Left colon (tissue), 2 donors: ENCODE measurements around the gene CCDC28B. TPM values are rescaled to one million over a fixed set of nuclear protein-coding genes. Genes with fewer than 3 reads are reported as not detected.
A peak's percentile ranks its signal among the peaks of the same experiment; 100 is the strongest.

Experiments used
- ATAC-seq: fragments of 200-7000 bp; cut with Tn5 transposase; one replicate; pipeline ENCODE4 v1.9.1; 2020; ENCODE audit warnings: mild to moderate bottlenecking, moderate library complexity
- DNase-seq, 2 donors: peaks; one replicate each; pipeline ENCODE4 v3.0.0-alpha.2; 2020
- intact Hi-C, 2 donors: fragments of 100-400 bp; cut with DNase I in 1 of 2; cut with micrococcal nuclease in 1 of 2; formaldehyde crosslinking; loops; one replicate each; pipeline versions ENCODE4 v1.11.2 to v1.14.0; 2022; cut with DNase I, micrococcal nuclease
- total RNA-seq, 2 donors: library from RNA; stranded (reverse); fragmentation: NEBNext Ultra II Directional; extraction: Animal tissue kit (Norgen Biotek cat#: 25700); gene quantifications; one replicate each; pipeline ENCODE4 v1.2.1, GENCODE V29; 2021
- donor health status: DM: no; HTN: no; CAD: no.
- donor health status: DM: yes; HTN: yes; CAD: no.

The CCDC28B gene
- total RNA-seq, 2 donors from 2014 or later: 1.3 to 2.3 TPM

- ATAC-seq: no peak
- DNase-seq: no peak
- intact Hi-C loops: no loop called here
These were observed 12.5 kb upstream of the CCDC28B start for GRCh38 chr1:32187850-32188249.

DNA sequence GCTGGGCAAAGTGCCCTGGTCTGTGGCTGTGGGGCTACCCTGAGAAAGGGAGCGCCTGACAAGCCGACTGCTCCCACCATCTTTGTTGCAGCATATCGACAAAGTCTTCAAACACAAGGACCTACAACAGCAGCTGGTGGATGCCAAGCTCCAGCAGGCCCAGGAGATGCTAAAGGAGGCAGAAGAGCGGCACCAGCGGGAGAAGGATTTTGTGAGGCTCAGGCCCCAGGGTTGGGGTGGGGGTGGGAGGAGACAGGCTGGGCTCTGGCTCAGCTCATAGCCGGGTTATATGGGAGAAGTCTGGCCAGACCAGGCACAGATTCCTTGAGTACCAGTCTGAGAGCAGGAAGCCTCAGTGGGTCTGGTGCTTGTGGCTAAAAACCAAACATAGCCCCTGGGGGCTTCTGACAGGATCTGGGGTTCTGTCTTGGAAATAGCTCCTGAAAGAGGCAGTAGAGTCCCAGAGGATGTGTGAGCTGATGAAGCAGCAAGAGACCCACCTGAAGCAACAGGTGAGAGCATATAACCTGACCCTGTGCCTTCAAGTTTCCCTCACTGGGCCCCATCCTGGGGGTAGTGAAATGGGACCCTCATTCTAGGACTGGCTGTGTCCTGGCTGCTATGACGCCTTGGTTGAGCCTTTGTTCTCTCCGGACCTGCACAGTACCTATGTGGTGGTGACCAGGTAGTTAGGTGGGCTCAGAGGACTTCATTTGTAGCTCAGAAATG, 8.0 kb upstream of the CCDC28B start:
- DNase-seq (no peak), ATAC-seq (no peak)
- intact Hi-C loops: no loop called here

DNA sequence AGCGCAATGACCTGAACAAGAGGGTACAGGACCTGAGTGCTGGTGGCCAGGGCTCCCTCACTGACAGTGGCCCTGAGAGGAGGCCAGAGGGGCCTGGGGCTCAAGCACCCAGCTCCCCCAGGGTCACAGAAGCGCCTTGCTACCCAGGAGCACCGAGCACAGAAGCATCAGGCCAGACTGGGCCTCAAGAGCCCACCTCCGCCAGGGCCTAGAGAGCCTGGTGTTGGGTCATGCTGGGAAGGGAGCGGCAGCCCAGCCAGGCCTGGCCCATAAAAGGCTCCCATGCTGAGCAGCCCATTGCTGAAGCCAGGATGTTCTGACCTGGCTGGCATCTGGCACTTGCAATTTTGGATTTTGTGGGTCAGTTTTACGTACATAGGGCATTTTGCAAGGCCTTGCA, 5.4 kb upstream of the CCDC28B start:
- no peak for ATAC-seq
- intact Hi-C loops: no loop called here
- DNase-seq: no peak

- DNase-seq (no peak), ATAC-seq (no peak)
- intact Hi-C loops: no loop called here
These were observed 4.9 kb upstream of the CCDC28B start for GRCh38 chr1:32195531-32195930.

DNA sequence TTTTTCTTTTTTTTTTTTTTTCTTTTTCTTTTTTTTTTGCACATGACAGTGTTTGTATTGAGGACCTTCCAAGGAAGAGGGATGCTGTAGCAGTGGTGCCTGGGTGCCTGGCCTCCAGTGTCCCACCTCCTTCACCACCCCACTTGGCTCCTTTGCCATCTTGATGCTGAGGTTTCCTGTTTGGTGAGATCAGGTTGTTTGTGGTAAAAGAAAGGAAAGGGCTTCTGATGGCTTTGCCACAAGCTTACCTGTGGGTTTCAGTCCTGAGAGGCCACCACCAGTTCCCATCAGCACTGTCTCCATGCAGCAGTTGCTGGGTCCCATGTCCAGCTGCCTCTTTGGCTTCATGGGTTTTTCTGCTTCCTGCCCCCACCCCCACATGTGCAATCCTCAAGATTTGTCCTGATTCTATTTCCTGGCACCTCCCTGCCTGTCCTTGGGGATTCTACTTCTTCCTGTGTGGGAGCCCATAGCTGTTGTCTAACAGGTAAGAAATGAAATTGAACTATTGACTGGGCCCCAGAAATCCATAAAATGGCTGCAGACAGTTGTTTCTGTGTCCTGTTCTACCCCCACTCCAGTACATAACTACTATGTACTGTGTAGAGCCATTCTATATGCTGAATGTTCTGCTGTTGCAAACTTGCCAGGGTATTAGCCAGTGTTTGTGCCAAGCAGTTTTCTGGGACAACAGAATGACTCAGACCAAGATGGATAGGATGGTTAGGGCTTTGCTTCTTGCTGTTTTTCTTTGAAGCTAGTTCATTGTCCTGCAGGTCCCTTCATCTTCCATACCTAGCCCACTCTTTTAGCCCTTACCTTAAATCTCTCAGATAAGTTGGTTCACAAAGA, 4.2 kb upstream of the CCDC28B start:
- DNase-seq (no peak), ATAC-seq (no peak)
- intact Hi-C loops: no loop called here

- ATAC-seq (no peak), DNase-seq (no peak)
- intact Hi-C loops: no loop called here
These were observed 3.3 kb upstream of the CCDC28B start for GRCh38 chr1:32197074-32197473.

GRCh38 chr1:32197837-32198236, 2.6 kb upstream of the CCDC28B start:
- DNase-seq (no peak), ATAC-seq (no peak)
- intact Hi-C loops: no loop called here

DNA sequence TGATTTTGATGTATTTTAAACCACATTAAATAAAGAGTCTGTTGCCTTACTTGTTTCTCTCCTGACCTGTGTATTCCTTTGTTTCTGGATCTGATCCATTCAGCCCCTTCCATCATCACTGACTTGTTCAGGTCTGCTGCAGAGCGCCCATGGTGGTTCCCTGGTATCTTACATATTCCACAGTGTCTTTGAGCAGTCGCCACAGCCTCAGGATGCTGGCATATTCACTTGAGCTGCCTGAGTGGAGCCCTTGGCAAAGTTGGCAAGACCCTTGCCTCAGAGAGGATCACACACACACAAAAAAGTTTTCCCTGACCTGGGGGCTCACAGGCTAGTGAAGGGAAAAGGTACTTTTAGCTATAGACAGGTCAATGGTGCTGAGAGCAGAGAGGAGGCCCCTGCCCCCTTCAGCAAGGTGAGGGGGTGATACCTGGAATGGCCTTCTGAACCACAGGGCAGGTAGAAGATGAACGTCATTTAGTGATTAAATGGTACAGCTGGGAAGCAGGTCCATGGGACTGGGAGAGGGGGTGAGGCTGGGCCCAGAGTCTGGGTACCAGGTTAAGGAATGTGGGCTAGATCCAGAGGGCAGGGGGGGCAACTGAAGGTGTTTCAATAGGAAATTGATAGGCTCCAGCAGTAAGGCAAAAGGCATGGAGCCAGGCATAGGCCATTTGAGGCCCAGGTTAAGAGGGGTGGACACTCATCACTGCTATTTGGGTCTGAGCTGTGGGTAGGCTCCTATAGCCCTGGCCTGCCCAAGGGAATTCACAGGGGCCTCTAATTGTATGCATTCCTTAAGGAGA, 2.0 kb upstream of the CCDC28B start:
- ATAC-seq (no peak), DNase-seq (no peak)
- intact Hi-C loops: no loop called here

DNA sequence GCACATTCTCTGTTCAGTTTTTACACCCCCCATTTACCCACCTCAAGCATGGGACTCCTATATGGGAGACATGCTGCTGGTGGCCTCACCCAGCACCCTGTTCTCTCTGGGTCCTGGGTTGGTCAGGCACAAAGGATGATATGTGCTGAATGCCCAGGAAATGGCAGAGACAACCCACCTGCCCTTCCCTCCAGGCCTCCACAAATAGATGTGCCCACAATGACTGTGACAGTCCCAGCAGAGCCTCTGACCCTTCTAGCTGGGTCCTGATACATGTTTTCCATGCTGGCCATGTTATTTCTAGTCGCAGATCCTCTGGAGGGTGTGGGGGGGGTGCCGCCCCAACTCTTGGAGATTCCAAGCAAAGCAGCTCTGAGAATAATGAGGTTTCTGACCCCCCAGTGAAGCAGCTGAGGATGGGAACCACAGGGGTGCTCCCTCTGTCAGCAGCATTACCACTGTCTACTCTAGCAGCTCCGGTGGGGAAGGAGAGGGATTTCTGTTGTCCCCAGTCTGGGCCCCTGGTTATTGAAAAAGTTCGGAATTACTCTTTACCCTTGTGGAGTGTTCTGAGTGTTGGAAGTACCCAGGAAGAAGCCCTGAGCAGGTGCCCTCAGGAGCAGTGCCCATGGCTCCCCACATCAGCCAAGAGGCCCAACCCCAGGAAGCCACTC, 1.2 kb upstream of the CCDC28B start:
- DNase-seq (no peak), ATAC-seq (no peak)
- intact Hi-C loops: no loop called here

- intact Hi-C loops: no loop called here
- ATAC-seq: no peak
- DNase-seq: peak; percentile 27 to 38
These were observed 700 bp upstream of the CCDC28B start for GRCh38 chr1:32199717-32200072.

GRCh38 chr1:32201011-32201855, 838 bp downstream of the CCDC28B start:
- ATAC-seq: peak; percentile 17
- peak; percentile 77 to 82 for DNase-seq

GRCh38 chr1:32204943-32205361, 4.6 kb downstream of the CCDC28B start:
- peak in 1 of 2 donors; percentile 39 for DNase-seq
- peak; percentile 24 for ATAC-seq
- intact Hi-C loops: no loop called here

More at GRCh38 chr1:32201011-32201855, 838 bp downstream of the CCDC28B start:
- intact Hi-C loops: no loop called here

- peak; percentile 78 for ATAC-seq
- peak; percentile 87 to 91 for DNase-seq
- intact Hi-C loops: no loop called here
These were observed 5.3 kb downstream of the CCDC28B start, which contains the start of gene IQCC for GRCh38 chr1:32205401-32206370. Gene IQCC, plus strand, starts transcription at chr1:32205671. Its CDS starts 11 bp downstream, at chr1:32205682.

- ATAC-seq (peak; percentile 18), DNase-seq (no peak)
- intact Hi-C loops: no loop called here
These were observed 8.1 kb downstream of the CCDC28B start for GRCh38 chr1:32208469-32208868.

- intact Hi-C loops: no loop called here
- ATAC-seq: peak; percentile 78
- peak; percentile 85 to 92 for DNase-seq
These were observed 8.5 kb downstream of the CCDC28B start, which contains the start of gene DCDC2B for GRCh38 chr1:32208891-32209328. Gene DCDC2B, plus strand, starts transcription at chr1:32209089. Its CDS starts 5 bp downstream, at chr1:32209094.

- intact Hi-C loops: no loop called here
- ATAC-seq (peak; percentile 83), DNase-seq (peak; percentile 80 to 85)
These were observed 15.5 kb downstream of the CCDC28B start for GRCh38 chr1:32215629-32216480.
